Esophagus muscularis mucosa (tissue), 4 donors: ENCODE data around the gene NSF. TPM values are rescaled to one million over a fixed set of nuclear protein-coding genes. Genes with fewer than 3 reads are reported as not detected.

Experiments
- DNase-seq: peaks from one replicate; pipeline ENCODE4 v3.0.0-alpha.2; 2017; ENCODE audit errors: extremely low spot score
- H3K27ac ChIP-seq, 4 donors: fragments of 200-600 bp; sonication (generic); replicated peaks in 1 of 4; 1 replicate in 3 of 4; 2 replicates in 1 of 4; pipeline ENCODE4 v1.5.1; 2016 to 2019; ENCODE audit warnings: mild to moderate bottlenecking in 1 of 4
- H3K27me3 ChIP-seq, 4 donors: fragments of 200-600 bp; sonication (generic); one replicate each; pipeline versions ENCODE4 v1.5.1 to v1.6.0; 2016 to 2019
- H3K36me3 ChIP-seq, 4 donors: fragments of 200-600 bp; sonication (generic); one replicate each; pipeline ENCODE4 v1.5.1; 2016 to 2019
- H3K4me1 ChIP-seq, 4 donors: fragments of 200-600 bp; sonication (generic); one replicate each; pipeline ENCODE4 v1.5.1; 2016 to 2019
- H3K4me3 ChIP-seq, 4 donors: fragments of 200-600 bp; sonication (generic); 1 replicate in 2 of 4; 2 replicates in 2 of 4; pipeline ENCODE4 v1.5.1; 2016 to 2019; ENCODE audit warnings: mild to moderate bottlenecking in 4 of 4, moderate library complexity in 1 of 4
- H3K9me3 ChIP-seq, 4 donors: fragments of 200-600 bp; sonication (generic); 1 replicate in 3 of 4; 2 replicates in 1 of 4; pipeline ENCODE4 v1.5.1; 2016 to 2019
- EP300 ChIP-seq: sonication (generic); formaldehyde crosslinking; IDR thresholded peaks from one replicate; pipeline ENCODE4 v1.6.1; 2017; ENCODE audit warnings: antibody characterized with exemption
- POLR2A ChIP-seq: fragments of 450-650 bp; IDR thresholded peaks from one replicate; pipeline ENCODE4 v1.6.1; 2017; ENCODE audit warnings: antibody characterized with exemption, moderate library complexity, mild to moderate bottlenecking, low read depth
- POLR2AphosphoS5 ChIP-seq, 2 donors: sonication (generic); formaldehyde crosslinking; IDR thresholded peaks; one replicate each; pipeline ENCODE4 v1.6.1; 2017; ENCODE audit warnings: antibody characterized with exemption in 2 of 2
- WGBS: methylation state at CpG from one replicate; pipeline ENCODE4 v1.1.5; 2018; 5-methylcytosine and 5-hydroxymethylcytosine counted together
- intact Hi-C: fragments of 100-400 bp; cut with DNase I; formaldehyde crosslinking; loops from one replicate; pipeline ENCODE4 v1.15.1; 2023
- total RNA-seq, 4 donors: library from RNA; depleted of rRNA; stranded (reverse); fragments of >200 nt; gene quantifications; one replicate each; pipeline versions ENCODE4 v1.1.0 to v1.2.1, GENCODE V29; 2016
- TF ChIP-seq, protein P1 (sequence below), 3 experiments: fragments of 200-600 bp in 2 of 3; fragments of 450-650 bp in 1 of 3; sonication (generic) in 2 of 3; IDR thresholded peaks; one replicate each; pipeline ENCODE4 v1.5.1; 2017 to 2019; ENCODE audit warnings: antibody characterized with exemption in 3 of 3, mild to moderate bottlenecking in 2 of 3, moderate library complexity in 1 of 3

NSF gene
- total RNA-seq, 4 donors from 2014 or later: 15.7 to 25.3 (median 17.9) TPM

DNA sequence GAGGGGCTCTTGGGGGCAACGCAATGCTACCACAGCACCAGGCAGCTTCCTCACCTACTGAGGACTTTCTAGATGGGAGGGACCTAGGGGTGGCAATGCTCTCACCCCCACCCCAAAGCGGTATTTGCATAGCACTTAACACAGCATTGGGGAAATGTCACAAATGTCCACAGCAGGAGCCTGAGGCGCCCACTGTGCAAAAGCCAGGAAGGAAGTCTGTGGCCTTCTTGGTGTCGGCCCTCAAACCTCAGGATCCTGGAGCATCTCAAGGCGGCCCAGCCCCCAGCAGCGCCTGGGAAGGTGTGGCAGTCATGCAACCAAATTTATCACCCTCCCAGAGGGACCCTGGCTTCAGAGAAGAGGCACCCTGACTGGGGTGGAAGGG is 182.7 kb downstream of the NSF start:
- intact Hi-C loops: no loop called here
- H3K27me3 ChIP-seq: peaks cover 0 to 45% (median 0%) of the 10 kb centered on the region in 4 donors
- TF ChIP-seq POLR2AphosphoS5 (IDR thresholded peaks at IDR 0.05): no peak
- TF ChIP-seq EP300: no peak
- no peak for TF ChIP-seq POLR2A
- TF ChIP-seq, protein P1, sequence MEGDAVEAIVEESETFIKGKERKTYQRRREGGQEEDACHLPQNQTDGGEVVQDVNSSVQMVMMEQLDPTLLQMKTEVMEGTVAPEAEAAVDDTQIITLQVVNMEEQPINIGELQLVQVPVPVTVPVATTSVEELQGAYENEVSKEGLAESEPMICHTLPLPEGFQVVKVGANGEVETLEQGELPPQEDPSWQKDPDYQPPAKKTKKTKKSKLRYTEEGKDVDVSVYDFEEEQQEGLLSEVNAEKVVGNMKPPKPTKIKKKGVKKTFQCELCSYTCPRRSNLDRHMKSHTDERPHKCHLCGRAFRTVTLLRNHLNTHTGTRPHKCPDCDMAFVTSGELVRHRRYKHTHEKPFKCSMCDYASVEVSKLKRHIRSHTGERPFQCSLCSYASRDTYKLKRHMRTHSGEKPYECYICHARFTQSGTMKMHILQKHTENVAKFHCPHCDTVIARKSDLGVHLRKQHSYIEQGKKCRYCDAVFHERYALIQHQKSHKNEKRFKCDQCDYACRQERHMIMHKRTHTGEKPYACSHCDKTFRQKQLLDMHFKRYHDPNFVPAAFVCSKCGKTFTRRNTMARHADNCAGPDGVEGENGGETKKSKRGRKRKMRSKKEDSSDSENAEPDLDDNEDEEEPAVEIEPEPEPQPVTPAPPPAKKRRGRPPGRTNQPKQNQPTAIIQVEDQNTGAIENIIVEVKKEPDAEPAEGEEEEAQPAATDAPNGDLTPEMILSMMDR (IDR thresholded peaks at IDR 0.05): no peak
- no peaks in the 10 kb centered on the region for H3K36me3 ChIP-seq
- no peak overlapping the region for H3K27ac ChIP-seq
- WGBS: 70% methylated on average over 2 of the region's 6 CpGs
- no peaks in the 10 kb centered on the region for H3K9me3 ChIP-seq
- H3K4me3 ChIP-seq: no peak overlapping the region
- no peak for DNase-seq
- peaks cover 10 to 32% (median 27%) of the 10 kb centered on the region in 4 donors for H3K4me1 ChIP-seq

DNA sequence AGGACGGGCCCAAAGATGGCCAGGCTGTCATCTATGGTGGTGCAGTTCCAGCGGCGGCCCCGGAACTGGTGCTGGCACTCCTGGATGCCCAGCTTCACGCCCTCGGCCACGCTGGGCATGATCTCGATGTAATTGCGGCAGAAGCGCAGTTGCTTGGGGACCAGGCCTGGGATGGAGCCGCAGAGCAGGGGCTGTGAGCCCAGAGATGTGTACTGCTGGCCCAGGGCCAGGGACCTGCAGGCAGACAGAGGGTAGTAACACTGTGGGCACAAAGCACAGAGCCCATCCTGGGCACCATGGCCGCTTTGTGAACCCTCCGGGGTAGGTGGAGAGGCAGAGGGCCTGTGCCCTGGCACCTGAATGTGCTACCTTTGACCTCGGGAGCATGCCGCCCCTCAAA is 183.2 kb downstream of the NSF start:
- intact Hi-C loops: no loop called here
- no peak overlapping the region for H3K27ac ChIP-seq
- no peak overlapping the region for H3K4me3 ChIP-seq
- no peak for DNase-seq
- H3K4me1 ChIP-seq: peaks cover 10 to 32% (median 27%) of the 10 kb centered on the region in 4 donors
- TF ChIP-seq POLR2AphosphoS5 (IDR thresholded peaks at IDR 0.05): no peak
- WGBS: 97% methylated on average over 4 of the region's 15 CpGs
- no peaks in the 10 kb centered on the region for H3K9me3 ChIP-seq
- peaks cover 0 to 45% (median 0%) of the 10 kb centered on the region in 4 donors for H3K27me3 ChIP-seq
- H3K36me3 ChIP-seq: no peaks in the 10 kb centered on the region

DNA sequence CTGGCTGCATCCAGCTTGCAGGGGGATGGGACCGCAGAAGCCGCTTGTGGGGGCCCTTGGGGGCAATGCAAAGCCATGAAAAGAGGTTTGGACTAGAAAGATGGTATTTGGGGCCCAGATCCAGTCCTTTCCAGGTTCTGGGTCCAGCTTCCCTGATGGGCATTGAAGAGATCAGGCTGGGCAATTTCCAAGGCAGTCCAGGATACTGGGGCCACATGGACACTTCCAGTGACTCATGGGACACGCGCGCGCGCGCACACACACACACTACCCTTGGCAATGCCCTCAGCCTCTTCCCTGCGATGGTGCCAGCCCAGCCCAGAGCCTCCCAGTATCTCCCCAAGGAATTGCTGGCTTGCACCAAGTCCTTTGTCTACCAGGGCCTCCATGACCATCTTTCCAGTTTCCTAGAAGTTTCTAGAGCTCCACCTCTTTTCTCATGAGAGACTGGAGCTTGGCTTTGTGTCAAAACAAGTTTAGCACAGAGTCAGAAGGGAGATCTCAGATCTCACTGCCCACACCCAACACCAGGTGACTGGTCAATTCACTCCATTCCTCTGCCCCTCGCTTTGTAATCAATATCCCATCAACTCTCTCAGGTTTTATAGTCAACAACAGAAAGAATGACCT is 183.8 kb downstream of the NSF start:
- TF ChIP-seq, protein P1 (IDR thresholded peaks at IDR 0.05): no peak
- TF ChIP-seq POLR2A (no peak), EP300 (no peak), POLR2AphosphoS5 (IDR thresholded peaks at IDR 0.05) (no peak)
- no peaks in the 10 kb centered on the region for H3K9me3 ChIP-seq
- no peak for DNase-seq
- peaks cover 0 to 45% (median 0%) of the 10 kb centered on the region in 4 donors for H3K27me3 ChIP-seq
- intact Hi-C loops: no loop called here
- H3K27ac ChIP-seq: no peak overlapping the region
- H3K4me1 ChIP-seq: peaks cover 10 to 32% (median 27%) of the 10 kb centered on the region in 4 donors
- H3K4me3 ChIP-seq: no peak overlapping the region
- H3K36me3 ChIP-seq: no peaks in the 10 kb centered on the region
- whole genome bisulfite sequencing: 95% methylated on average over 10 of the region's 10 CpGs

DNA sequence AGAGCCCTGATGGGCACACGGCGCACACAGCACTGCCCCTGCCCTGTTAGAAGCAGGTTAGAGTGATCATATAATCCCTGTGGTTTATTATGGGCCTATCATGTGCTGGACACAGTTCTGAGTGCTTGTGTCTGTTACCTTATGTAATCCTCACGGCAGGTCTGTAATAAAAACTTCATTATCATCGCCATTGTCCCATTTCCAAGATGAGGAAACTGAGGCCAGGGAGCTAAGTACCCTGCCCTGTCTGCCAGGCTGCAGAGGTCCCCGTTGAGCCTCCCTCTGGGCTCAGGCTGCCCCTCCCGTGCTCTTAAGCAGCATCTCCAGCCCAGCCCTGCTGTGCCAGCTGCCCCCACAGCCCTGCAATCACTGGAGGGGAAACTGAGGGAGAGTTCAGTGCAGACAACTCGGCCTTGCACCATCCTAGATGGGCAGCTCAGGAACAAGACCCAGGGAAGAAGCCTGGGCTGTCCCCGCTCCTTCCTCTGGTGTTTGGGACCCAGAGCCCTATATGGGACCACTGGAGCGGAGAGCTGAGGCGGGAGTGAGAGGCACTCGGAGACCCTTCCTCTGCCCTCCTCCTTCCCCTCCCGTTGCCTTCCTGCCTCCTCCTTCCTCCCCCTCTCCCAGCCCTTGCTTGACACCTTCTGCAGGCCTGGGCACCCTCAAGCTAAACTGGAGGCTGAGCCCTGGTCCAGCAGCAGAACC is 186.0 kb downstream of the NSF start:
- H3K9me3 ChIP-seq: no peaks in the 10 kb centered on the region
- peaks cover 0 to 28% (median 0%) of the 10 kb centered on the region in 4 donors for H3K27me3 ChIP-seq
- no peaks in the 10 kb centered on the region for H3K36me3 ChIP-seq
- no peak for DNase-seq
- intact Hi-C loops: no loop called here
- H3K4me3 ChIP-seq: no peak overlapping the region
- no peak overlapping the region for H3K27ac ChIP-seq
- WGBS: 91% methylated on average over 10 of the region's 12 CpGs
- peaks cover 6 to 10% (median 8%) of the 10 kb centered on the region in 4 donors for H3K4me1 ChIP-seq
- no peak for TF ChIP-seq POLR2AphosphoS5 (IDR thresholded peaks at IDR 0.05)
- no peak for TF ChIP-seq POLR2A
- TF ChIP-seq EP300: no peak
- TF ChIP-seq, protein P1 (IDR thresholded peaks at IDR 0.05): no peak

DNA sequence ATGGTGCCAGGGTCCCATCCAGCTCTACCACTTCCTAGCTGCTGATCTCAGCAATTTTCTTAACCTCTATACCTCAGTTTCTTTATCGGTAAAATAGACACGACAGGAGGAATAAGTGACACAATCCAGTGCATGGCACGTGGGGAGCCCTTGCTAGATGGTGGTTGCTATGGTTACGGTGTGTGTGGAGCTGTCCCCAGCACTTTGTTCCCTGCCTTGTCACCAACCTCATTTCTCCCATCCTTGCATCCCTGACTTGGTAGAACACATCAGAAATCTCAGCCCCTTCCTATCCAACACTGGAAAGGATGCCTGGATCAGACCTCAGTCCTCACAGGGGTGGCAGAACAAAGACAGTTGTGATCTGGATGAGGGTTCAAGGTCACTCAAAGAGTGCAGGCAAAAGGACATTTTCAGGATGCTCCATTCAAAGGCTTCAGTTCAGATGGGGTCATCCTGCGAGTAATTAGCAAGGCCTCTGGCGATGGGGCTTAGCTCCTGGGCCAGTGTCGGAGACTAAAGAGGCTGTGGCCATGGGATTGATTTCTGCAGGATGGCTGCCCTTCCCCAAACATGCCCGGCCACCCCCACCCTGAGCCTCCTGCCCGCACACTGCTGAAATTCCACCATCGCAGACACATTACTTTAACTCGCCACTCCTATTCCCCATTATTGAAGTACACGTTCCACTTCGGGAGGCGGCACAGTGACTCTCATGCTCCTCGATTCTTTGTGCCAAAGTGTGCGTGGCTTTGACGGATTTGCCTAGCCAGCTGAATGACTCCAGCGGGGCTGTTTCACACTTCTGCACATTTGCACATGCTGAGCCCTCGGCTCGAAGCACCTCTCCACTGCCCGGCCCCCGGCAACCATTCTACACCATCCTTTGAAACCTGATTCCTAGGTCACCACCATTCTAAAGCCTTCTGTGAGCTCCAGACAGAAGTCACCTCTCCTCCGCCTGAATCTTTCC is 187.8 kb downstream of the NSF start:
- no peak overlapping the region for H3K27ac ChIP-seq
- intact Hi-C loops: no loop called here
- H3K27me3 ChIP-seq: peaks cover 0 to 20% (median 0%) of the 10 kb centered on the region in 4 donors
- H3K9me3 ChIP-seq: no peaks in the 10 kb centered on the region
- no peaks in the 10 kb centered on the region for H3K36me3 ChIP-seq
- DNase-seq: no peak
- WGBS: 75% methylated on average over 23 of the region's 23 CpGs
- no peak for TF ChIP-seq POLR2A
- TF ChIP-seq, protein P1 (IDR thresholded peaks at IDR 0.05): no peak
- no peak for TF ChIP-seq POLR2AphosphoS5 (IDR thresholded peaks at IDR 0.05)
- no peak for TF ChIP-seq EP300
- no peak overlapping the region for H3K4me3 ChIP-seq
- no peaks in the 10 kb centered on the region for H3K4me1 ChIP-seq
